Measurements from ENCODE around the gene NEO1.

The NEO1 gene

DNA sequence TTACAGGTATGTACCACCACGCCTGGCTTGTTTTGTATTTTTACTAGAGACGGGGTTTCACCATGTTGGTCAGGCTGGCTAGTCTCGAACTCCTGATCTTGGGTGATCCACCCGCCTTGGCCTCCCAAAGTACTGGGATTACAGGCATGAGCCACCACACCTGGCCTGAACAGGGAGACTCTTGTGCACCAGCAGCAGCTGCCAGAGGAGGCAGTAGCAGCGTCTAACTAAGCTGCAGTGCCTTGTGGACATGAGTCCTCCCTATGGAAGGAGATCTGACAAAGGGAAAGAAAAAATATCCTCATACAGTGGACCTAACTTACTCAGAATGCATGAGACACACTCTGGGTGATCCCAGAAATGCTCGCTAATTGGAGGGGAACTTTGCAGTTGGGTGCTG is 36.8 kb upstream of the NEO1 start:
- DNase-seq (ENCODE audit: insufficient read length) (no peak), FAIRE-seq (no peak)
- TF ChIP-seq POLR2A (IDR thresholded peaks at IDR 0.05; ENCODE audit: low read depth, low read length), result no peak
- no peak for TF ChIP-seq TAF1 (IDR thresholded peaks at IDR 0.05; ENCODE audit: borderline replicate concordance, low read depth, low read length)
- TF ChIP-seq POLR2AphosphoS5 (IDR thresholded peaks at IDR 0.05; ENCODE audit: low read depth, low read length), result no peak

DNA sequence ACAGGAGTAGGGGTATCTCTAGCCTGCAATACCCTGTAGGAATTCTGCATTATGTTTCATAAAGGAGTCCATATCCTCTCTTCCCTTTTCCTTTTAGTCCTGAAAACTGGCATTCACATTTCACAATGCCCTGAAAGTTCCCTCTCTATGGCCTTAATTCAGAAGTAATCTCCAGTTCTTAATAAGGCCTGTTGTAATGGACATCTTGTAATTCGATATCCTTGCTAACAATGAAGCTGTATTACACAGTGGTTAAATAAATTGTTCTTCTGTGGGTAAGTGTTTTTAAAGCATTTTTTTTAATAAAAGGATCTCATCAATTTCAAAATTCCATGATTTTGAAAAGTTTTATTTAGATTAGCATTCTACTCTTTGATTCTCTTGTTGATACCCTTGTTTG is 34.3 kb upstream of the NEO1 start:
- FAIRE-seq (no peak), DNase-seq (ENCODE audit: insufficient read length) (no peak)
- TF ChIP-seq POLR2AphosphoS5 (IDR thresholded peaks at IDR 0.05; ENCODE audit: low read depth, low read length) (no peak), TAF1 (IDR thresholded peaks at IDR 0.05; ENCODE audit: borderline replicate concordance, low read depth, low read length) (no peak), POLR2A (IDR thresholded peaks at IDR 0.05; ENCODE audit: low read depth, low read length) (no peak)

DNA sequence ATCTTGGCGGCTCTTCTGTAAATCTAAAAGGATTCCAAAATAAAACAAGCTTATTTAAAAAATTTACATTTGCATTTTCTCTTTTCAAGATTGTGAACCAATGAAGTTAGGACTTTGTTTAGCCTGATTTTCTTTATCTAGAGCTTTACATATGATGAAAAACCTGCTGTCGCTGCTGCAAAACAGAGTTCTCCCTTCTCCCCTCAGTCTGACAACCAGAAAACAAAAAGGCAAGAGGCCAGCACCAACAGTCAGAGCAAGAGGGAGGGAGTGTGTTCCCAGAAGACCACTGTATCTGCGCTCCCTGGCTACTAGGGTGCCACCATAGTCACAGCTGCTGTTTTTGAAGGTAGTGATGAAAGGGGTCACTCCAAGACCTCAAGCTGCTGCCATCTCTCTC is 33.1 kb upstream of the NEO1 start:
- TF ChIP-seq POLR2AphosphoS5 (IDR thresholded peaks at IDR 0.05; ENCODE audit: low read depth, low read length) (no peak), TAF1 (IDR thresholded peaks at IDR 0.05; ENCODE audit: borderline replicate concordance, low read depth, low read length) (no peak), POLR2A (IDR thresholded peaks at IDR 0.05; ENCODE audit: low read depth, low read length) (no peak)
- DNase-seq (ENCODE audit: insufficient read length) (no peak), FAIRE-seq (no peak)

DNA sequence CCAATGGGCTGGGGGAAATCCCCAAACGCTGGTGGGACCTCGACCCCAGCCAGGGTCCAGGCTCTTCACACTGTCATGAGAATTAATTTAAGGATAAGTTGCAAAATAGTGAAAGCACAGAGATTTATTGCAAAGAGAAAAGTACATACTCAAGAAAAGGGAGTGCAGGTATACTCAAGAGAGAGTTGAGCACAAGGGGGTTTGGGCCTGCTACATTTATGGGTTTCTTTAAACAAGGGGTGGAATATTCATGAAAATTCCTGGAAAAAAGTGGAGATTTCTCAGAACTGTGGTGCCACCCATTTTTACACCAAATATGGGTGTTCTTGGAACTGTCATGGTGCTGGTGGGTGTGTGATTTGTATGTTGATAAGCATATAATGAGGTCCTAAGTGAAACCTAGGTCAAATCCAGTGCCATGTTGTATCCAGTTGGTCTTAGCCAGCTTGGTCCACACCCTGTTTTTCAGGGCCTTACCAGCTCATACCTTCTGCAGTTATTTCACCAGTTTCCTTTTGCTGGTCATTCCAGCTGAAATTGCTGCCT is 32.6 kb upstream of the NEO1 start:
- FAIRE-seq, result no peak

DNA sequence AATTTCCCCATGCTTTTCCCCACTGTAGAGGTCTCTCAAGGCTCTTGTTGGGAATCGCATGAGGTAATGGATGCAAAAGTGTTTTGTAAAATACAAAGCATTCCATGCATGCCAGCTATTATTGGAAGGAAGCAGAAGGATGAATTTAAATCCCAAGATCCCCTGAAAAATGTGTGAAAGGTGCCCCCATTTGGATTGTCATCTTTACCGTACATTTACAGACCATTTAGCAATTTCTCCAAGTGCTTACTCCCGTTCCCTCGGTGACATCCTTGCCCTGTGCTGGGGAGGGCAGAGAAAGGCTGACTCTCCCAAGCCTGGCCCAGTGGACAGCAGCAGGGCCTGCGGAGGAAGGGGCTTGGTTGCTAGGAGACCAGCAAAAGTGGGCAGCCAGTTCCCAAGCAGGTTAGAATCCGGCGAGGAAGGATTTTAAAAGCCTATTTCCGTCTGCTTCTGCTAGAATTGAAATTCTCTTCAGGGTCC is 31.1 kb upstream of the NEO1 start:
- TF ChIP-seq POLR2A (IDR thresholded peaks at IDR 0.05; ENCODE audit: low read depth, low read length) (no peak), TAF1 (IDR thresholded peaks at IDR 0.05; ENCODE audit: borderline replicate concordance, low read depth, low read length) (no peak), POLR2AphosphoS5 (IDR thresholded peaks at IDR 0.05; ENCODE audit: low read depth, low read length) (no peak)
- DNase-seq (ENCODE audit: insufficient read length) (no peak), FAIRE-seq (no peak)

More for the DNA sequence above, 32.6 kb upstream of the NEO1 start:
- no peak for TF ChIP-seq TAF1 (IDR thresholded peaks at IDR 0.05; ENCODE audit: borderline replicate concordance, low read depth, low read length)
- no peak for TF ChIP-seq POLR2AphosphoS5 (IDR thresholded peaks at IDR 0.05; ENCODE audit: low read depth, low read length)
- DNase-seq (ENCODE audit: insufficient read length), result no peak

DNA sequence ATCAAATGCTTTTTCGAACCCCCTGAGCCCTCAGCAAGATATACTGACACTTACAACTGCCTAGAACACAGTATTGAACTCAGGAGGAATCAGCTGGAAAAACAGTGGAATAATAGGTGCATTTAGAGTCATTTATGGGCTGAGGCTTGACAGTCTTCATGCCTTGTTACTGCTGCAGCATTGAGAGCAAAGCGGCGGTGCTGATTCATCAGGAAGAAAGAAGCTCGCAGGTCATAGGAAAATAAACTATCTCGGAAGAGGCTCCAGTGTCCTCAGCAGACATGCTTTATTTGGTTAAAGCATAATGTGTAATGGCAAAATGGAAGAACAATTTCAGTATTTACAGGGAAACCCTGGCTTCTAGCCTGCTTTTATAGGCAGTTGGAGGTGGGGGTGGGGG is 30.1 kb upstream of the NEO1 start:
- FAIRE-seq, result no peak
- TF ChIP-seq TAF1 (IDR thresholded peaks at IDR 0.05; ENCODE audit: borderline replicate concordance, low read depth, low read length) (no peak), POLR2A (IDR thresholded peaks at IDR 0.05; ENCODE audit: low read depth, low read length) (no peak), POLR2AphosphoS5 (IDR thresholded peaks at IDR 0.05; ENCODE audit: low read depth, low read length) (no peak)
- no peak for DNase-seq (ENCODE audit: insufficient read length)

DNA sequence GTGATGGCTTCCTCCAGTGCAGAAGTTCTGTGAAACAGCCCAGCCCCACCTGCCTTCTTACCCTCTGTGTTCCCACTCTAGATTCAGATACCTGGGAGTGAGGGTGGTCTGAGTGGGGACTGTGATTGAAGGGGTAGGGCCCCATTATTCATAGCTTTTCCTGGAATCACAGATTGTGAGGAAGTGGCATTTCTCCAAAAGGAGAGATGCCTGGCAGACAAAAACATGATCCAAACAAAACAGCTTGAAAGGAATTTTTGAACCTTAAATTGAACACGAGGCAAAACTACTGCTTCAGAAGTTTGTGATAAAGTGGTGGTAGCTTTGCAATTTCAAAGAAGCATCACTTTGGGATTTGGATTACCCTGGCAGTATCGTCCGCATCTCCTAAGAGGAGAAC is 29.2 kb upstream of the NEO1 start:
- DNase-seq (ENCODE audit: insufficient read length) (no peak), FAIRE-seq (no peak)
- TF ChIP-seq POLR2AphosphoS5 (IDR thresholded peaks at IDR 0.05; ENCODE audit: low read depth, low read length) (no peak), POLR2A (IDR thresholded peaks at IDR 0.05; ENCODE audit: low read depth, low read length) (no peak), TAF1 (IDR thresholded peaks at IDR 0.05; ENCODE audit: borderline replicate concordance, low read depth, low read length) (no peak)

DNA sequence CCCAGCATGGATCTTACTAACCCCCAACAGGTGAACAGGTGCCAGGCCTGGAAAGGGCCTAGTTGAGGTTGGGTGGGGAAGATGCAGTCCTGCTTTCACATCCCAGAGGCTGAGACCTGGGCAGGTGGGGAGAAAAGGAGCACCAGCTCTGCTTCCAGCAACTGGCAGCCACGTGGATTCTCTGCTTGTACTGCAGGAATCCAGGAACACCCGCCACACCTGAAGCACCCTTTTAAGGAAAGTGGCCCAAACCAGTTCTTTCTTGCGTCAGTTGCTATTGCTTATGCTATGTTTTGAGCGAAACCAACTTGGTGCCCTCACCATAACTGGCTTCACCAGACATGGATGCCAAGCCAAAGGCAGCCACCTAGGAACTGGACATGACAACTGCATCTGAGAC is 28.1 kb upstream of the NEO1 start:
- TF ChIP-seq POLR2AphosphoS5 (IDR thresholded peaks at IDR 0.05; ENCODE audit: low read depth, low read length), result no peak
- TF ChIP-seq TAF1 (IDR thresholded peaks at IDR 0.05; ENCODE audit: borderline replicate concordance, low read depth, low read length), result no peak
- DNase-seq (ENCODE audit: insufficient read length) (no peak), FAIRE-seq (no peak)

DNA sequence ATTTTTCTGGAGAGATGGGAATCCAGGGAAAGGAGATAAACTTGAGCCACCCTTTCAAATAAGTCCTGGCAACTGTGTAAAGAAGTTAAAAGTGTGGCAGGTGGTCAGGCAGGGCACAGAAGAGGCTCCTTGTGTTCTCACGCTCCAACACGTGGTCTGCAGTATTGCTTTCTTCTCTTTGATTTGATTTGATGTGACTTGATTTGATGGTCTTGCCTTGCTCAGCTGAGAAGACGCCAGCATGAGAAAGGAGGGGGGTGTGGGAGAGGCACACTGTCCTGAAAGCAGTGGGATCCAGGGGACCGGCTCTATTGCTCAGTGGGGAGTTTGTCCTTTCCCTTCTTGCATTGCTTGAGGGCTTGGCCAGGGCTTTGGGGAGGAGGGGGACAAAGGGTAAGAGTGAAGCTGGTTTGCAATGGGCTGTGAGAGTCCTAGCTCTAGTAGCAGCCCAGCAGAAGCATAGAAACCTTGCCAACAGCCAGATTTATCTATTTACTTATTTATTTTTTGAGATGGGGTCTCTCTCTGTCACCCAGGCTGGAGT is 25.7 kb upstream of the NEO1 start:
- DNase-seq (ENCODE audit: insufficient read length) (no peak), FAIRE-seq (no peak)
- no peak for TF ChIP-seq POLR2A (IDR thresholded peaks at IDR 0.05; ENCODE audit: low read depth, low read length)
- no peak for TF ChIP-seq TAF1 (IDR thresholded peaks at IDR 0.05; ENCODE audit: borderline replicate concordance, low read depth, low read length)
- no peak for TF ChIP-seq POLR2AphosphoS5 (IDR thresholded peaks at IDR 0.05; ENCODE audit: low read depth, low read length)

DNA sequence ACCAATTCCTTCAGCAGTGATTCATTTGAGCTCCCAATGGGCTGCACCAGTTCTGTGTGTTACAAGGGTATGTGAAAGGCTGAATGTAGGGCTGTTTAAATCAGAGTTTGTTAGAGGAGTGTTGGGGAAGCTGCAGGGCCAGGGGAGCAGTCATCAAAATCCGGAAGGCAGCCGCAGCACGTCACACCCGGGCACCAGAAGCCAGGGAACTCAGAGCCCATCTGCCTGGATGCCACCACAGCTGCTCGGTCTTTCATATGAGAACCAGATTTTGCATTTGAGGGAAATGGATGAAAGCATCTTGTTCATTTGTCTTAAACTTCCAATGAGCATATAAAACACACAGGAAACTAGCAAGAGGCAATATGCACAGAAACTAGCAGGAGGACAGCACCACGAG is 24.2 kb upstream of the NEO1 start:
- TF ChIP-seq TAF1 (IDR thresholded peaks at IDR 0.05; ENCODE audit: borderline replicate concordance, low read depth, low read length) (no peak), POLR2A (IDR thresholded peaks at IDR 0.05; ENCODE audit: low read depth, low read length) (no peak), POLR2AphosphoS5 (IDR thresholded peaks at IDR 0.05; ENCODE audit: low read depth, low read length) (no peak)
- FAIRE-seq, result no peak
- no peak for DNase-seq (ENCODE audit: insufficient read length)

DNA sequence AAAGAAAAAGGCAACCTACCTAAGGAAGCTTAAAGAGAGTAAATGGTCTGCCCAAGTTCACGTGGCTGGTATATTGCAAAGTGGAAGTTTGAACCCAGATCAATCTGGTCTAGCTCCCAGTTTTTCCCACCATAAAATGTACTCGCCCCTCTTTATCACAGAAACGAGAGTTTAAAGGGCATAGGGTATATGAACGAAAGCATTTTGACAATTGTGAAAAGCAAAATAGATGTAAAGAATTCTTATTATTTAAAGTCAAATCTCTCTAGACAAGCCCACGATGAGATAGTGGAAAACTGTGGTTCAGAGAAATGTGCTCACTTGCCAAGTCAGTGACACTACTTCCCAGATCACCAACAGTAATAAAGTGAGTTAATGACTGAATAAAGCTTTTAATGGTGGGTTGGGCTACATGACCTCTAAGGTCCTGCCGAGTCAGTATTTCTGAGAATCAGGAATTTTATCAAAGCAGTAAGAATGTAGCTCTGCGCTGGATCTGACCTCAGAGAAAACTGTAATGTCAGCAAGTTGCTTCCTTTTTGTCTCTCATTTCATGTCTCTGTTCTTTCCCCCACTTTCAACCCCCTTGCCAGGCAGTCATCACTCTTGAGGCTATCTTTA is 23.3 kb upstream of the NEO1 start:
- DNase-seq (ENCODE audit: insufficient read length), result no peak
- no peak for FAIRE-seq
- TF ChIP-seq TAF1 (IDR thresholded peaks at IDR 0.05; ENCODE audit: borderline replicate concordance, low read depth, low read length) (no peak), POLR2AphosphoS5 (IDR thresholded peaks at IDR 0.05; ENCODE audit: low read depth, low read length) (no peak), POLR2A (IDR thresholded peaks at IDR 0.05; ENCODE audit: low read depth, low read length) (no peak)

DNA sequence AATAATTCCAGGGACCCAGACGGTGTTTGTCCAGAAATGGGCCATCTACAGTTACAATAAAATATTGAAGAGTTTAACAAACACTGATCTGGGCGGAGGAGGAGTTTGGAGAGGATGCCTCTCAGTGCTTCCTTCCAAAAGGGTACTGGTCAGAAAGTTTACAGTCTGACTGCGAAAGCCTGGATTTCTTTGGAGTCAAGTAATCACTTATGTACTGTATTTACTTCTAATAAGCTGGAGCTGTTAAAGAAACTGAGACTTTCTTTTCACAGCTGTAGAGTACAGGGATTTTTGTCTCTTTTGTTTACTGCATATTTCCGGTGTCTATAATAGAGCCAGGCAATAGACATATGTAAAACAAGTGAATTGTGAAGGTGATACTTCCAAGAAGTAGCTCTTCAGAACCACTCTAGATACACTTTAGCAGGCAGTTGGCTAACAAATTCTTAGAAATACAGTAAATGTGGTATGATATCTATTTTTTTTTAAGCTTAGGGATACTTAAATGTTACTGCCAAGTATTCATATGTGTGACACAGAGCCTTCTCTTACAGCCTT is 22.1 kb upstream of the NEO1 start:
- DNase-seq (ENCODE audit: insufficient read length) (no peak), FAIRE-seq (no peak)
- TF ChIP-seq POLR2AphosphoS5 (IDR thresholded peaks at IDR 0.05; ENCODE audit: low read depth, low read length) (no peak), TAF1 (IDR thresholded peaks at IDR 0.05; ENCODE audit: borderline replicate concordance, low read depth, low read length) (no peak), POLR2A (IDR thresholded peaks at IDR 0.05; ENCODE audit: low read depth, low read length) (no peak)

Measured in GM12892 (cell line).